ENCODE data around the gene EPB41.
A peak's percentile ranks its signal among the peaks of the same experiment; 100 is the strongest.

The EPB41 gene

GRCh38 chr1:28909198-28909597, 5.2 kb upstream of the EPB41 start:
- H3K4me3 ChIP-seq (ENCODE audit: low read depth in 1 of 2, low read length in 1 of 2), result no peak overlapping the region
- peaks cover 8% of the 10 kb centered on the region for H3K36me3 ChIP-seq
- TF ChIP-seq CTCF (IDR thresholded peaks at IDR 0.05), result no peak
- no peaks in the 10 kb centered on the region for H3K9me3 ChIP-seq
- H3K4me1 ChIP-seq (ENCODE audit: control insufficient read depth in 1 of 2, insufficient read depth in 1 of 2, low read depth in 1 of 2, low read length in 1 of 2), result peaks cover 8% of the 10 kb centered on the region in 2 experiments
- no peaks in the 10 kb centered on the region for H3K27me3 ChIP-seq
- H3K27ac ChIP-seq, result no peak overlapping the region

- H3K4me3 ChIP-seq (ENCODE audit: low read depth in 1 of 2, low read length in 1 of 2), result no peak overlapping the region
- H3K9me3 ChIP-seq, result no peaks in the 10 kb centered on the region
- H3K4me1 ChIP-seq (ENCODE audit: control insufficient read depth in 1 of 2, insufficient read depth in 1 of 2, low read depth in 1 of 2, low read length in 1 of 2), result peaks cover 12 to 13% of the 10 kb centered on the region in 2 experiments
- H3K27ac ChIP-seq, result no peak overlapping the region
- no peak for TF ChIP-seq CTCF (IDR thresholded peaks at IDR 0.05)
- no peaks in the 10 kb centered on the region for H3K27me3 ChIP-seq
- H3K36me3 ChIP-seq, result peaks cover 8% of the 10 kb centered on the region
Measured at GRCh38 chr1:28910379-28911115, 3.8 kb upstream of the EPB41 start.

GRCh38 chr1:28913786-28914227, 562 bp upstream of the EPB41 start:
- Histone ChIP-seq H3K4me3 (ENCODE audit: low read depth in 1 of 2, low read length in 1 of 2) (peak overlapping the region; percentile 68 to 74), H3K36me3 (peaks cover 8% of the 10 kb centered on the region), H3K4me1 (ENCODE audit: control insufficient read depth in 1 of 2, insufficient read depth in 1 of 2, low read depth in 1 of 2, low read length in 1 of 2) (peaks cover 20% of the 10 kb centered on the region in 2 experiments), H3K9me3 (no peaks in the 10 kb centered on the region), H3K27me3 (no peaks in the 10 kb centered on the region), H3K27ac (peak overlapping the region; percentile 89)
- no peak for TF ChIP-seq CTCF (IDR thresholded peaks at IDR 0.05)

- Histone ChIP-seq H3K27ac (peak overlapping the region; percentile 89), H3K9me3 (no peaks in the 10 kb centered on the region), H3K4me3 (ENCODE audit: low read depth in 1 of 2, low read length in 1 of 2) (peak overlapping the region; percentile 68 to 74), H3K4me1 (ENCODE audit: control insufficient read depth in 1 of 2, insufficient read depth in 1 of 2, low read depth in 1 of 2, low read length in 1 of 2) (peaks cover 20% of the 10 kb centered on the region in 2 experiments), H3K27me3 (no peaks in the 10 kb centered on the region), H3K36me3 (peaks cover 8% of the 10 kb centered on the region)
- TF ChIP-seq CTCF (IDR thresholded peaks at IDR 0.05), result no peak
Measured at GRCh38 chr1:28915031-28915895, 894 bp downstream of the EPB41 start.

- H3K4me1 ChIP-seq (ENCODE audit: control insufficient read depth in 1 of 2, insufficient read depth in 1 of 2, low read depth in 1 of 2, low read length in 1 of 2), result peaks cover 20% of the 10 kb centered on the region in 2 experiments
- peaks cover 5% of the 10 kb centered on the region for H3K36me3 ChIP-seq
- no peak overlapping the region for H3K4me3 ChIP-seq (ENCODE audit: low read depth in 1 of 2, low read length in 1 of 2)
- no peak overlapping the region for H3K27ac ChIP-seq
- no peaks in the 10 kb centered on the region for H3K9me3 ChIP-seq
- no peak for TF ChIP-seq CTCF (IDR thresholded peaks at IDR 0.05)
- H3K27me3 ChIP-seq, result no peaks in the 10 kb centered on the region
Measured at GRCh38 chr1:28917757-28918118, 3.4 kb downstream of the EPB41 start.

All from neutrophil (primary cell).